ENCODE results near the gene SPACA6.
A peak's percentile ranks its signal among the peaks of the same experiment; 100 is the strongest.

SPACA6 gene

GRCh38 chr19:51689751-51690453, 3.2 kb upstream of the SPACA6 start:
- peak; percentile 17 to 31 for DNase-seq

DNA sequence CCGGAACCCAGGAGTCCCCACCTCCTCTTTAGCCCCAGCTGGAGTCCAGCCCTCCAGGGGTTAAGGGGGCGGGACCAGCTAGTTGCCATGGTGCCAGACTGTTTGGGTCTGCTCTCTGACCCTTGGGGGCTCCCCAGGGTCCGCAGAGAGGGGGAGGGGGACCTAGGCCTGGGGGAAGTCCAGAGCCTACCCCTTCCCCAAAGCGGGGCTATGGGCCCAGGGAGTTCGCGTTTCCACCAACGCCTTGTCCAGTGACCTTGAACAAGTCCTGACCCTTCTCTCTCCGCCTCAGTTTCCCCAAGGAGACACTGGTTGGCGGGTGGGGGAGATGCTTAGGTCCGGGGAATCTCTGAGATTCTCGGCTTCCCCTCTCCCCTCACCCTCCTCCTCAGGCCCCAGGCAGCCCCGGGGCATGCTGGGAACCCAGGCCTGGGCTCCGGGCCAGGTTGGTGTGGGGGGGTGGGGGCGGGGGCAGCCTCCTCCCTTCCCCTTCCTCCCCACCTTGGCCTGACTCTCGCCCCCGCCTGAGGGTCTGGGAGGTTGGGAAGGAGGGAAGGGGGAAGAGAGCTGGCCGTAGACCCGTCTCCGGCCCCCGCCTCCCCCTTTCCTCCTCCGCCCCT, 2.6 kb upstream of the SPACA6 start:
- peak; percentile 78 to 82 for DNase-seq

GRCh38 chr19:51691074-51691583, 2.0 kb upstream of the SPACA6 start:
- DNase-seq = no peak

DNA sequence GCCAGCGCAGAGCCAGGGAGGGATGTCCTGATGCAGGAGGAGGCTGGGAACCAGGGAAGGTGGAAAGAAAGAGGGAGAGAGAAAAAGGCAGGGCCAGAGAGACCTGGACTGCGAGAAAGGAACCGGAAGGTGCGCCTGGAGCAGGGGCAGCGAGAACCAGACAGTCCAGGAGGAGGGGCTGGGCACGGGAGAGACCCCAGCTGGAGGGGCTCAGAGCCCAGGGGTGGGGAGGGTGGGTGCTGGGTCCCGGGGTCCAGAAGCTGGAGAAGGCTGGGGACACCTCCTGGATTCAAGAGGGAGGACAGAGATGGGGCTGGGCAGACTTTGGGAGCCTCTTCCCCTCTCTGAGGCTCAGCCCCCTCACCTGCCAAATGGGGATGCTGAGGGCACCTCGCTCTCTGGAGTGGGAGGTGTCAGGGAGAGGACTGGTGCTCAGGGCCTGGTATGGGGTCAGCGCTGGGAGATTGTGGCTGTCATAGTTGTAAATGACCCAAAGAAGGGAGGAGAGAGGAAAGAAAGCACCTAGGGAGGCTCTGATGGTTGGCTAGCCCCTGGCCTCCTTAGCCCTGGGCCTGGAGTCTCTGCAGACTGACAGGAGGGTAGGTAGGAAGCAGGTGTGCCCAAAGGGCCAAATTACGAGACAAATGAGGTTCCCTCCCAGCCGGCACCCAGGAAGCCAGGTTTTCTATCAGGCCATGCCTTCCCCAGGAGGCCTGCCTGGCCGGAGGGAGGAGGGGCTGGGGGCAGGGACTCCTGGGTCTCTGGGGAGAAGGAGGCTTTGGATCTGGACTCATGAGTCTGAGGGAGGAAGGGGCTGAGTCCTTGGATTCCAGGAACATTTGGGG, 1.3 kb upstream of the SPACA6 start:
- DNase-seq = no peak

DNA sequence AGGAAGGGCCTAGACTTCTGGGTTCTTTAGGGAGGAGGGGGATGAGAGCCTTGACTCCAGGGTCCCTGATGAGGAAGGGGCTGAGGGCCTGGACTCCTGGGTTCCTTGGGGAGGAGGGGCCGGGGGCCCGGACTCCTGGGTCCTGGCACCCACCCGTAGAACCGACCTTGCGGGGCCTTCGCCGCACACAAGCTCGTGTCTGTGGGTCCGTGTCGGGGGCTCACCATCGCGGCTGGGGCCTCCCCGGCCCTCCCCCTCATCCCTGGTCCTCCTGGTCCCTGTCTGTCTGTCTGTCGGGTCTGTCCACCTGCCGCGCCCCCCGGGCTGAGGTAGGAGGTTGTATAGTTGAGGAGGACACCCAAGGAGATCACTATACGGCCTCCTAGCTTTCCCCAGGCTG, 662 bp upstream of the SPACA6 start:
- no peak for DNase-seq

DNA sequence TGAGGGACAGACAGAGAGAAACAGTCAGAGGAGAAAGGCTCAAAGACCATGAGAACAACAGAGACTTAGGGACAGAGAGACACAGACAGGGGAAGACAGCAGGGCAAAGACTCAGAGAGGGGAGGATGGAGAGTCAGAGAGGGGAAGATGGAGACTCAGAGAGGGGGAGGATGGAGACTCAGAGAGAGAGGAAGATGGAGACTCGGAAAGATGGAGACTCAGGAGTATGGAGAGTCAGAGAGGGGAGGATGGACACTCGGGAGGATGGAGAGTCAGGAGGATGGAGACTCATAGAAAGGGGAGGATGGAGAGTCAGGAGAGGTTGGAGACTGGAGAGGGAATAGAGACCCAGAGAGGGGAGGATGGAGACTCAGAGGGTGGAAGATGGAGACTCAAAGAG, 689 bp downstream of the SPACA6 start:
- no peak for DNase-seq

GRCh38 chr19:51694318-51695085, 1.4 kb downstream of the SPACA6 start:
- no peak for DNase-seq

DNA sequence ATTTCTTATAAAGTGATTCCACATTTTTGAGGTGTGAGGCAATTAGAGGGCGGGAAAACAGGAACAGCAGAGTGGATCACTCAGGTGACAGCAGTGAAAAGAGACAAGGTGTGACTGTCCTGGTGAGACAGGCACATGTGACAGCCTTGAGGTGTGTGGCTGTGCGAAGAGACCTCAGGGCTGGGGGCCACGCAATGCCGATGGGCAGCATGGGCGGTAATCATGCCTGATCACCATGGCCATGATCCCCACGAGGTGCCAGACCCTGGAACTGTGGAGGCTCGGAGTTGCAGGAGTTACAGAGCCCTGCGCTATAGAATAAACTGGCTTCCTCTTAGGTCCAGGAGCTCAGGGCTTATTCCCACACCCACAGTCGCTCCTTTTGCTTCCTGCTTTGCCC, 2.0 kb downstream of the SPACA6 start:
- DNase-seq = no peak

- no peak for DNase-seq
Measured at GRCh38 chr19:51695702-51696315, 2.7 kb downstream of the SPACA6 start.

GRCh38 chr19:51696606-51697005, 3.5 kb downstream of the SPACA6 start:
- no peak for DNase-seq

DNA sequence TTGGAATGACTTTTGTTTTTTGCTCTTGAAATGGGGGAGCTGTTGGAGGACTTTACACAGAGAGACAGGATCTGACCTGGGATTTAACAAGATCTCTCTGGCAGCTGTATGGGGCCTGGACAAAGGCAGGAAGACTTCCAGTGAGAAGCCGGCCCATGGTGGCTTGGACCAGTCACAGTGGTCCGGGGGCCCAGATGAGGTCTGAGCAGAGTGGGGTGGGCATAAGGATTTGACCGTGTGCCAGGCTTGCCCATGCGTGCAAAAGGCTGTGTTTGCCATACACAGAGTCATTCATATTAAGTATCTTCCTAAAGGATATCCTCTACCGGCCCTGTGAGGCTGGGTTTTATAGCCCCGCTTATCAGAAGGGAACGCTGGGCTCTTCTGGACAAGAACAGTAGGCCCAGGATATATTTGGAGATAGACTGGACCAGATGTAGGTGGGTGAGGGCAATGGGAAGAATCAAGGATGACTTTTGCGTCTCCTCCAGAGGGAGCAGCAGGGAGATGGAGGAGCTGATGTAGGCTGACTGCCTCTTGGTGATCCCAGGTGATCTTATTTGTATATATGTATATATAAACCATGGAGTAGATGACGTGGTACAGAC, 4.1 kb downstream of the SPACA6 start:
- no peak for DNase-seq

- no peak for DNase-seq
Measured at GRCh38 chr19:51698296-51698695, 5.2 kb downstream of the SPACA6 start.

- DNase-seq = no peak
Measured at GRCh38 chr19:51699170-51699569, 6.0 kb downstream of the SPACA6 start.

- DNase-seq = no peak
Measured at GRCh38 chr19:51701468-51702100, 8.5 kb downstream of the SPACA6 start.

DNA sequence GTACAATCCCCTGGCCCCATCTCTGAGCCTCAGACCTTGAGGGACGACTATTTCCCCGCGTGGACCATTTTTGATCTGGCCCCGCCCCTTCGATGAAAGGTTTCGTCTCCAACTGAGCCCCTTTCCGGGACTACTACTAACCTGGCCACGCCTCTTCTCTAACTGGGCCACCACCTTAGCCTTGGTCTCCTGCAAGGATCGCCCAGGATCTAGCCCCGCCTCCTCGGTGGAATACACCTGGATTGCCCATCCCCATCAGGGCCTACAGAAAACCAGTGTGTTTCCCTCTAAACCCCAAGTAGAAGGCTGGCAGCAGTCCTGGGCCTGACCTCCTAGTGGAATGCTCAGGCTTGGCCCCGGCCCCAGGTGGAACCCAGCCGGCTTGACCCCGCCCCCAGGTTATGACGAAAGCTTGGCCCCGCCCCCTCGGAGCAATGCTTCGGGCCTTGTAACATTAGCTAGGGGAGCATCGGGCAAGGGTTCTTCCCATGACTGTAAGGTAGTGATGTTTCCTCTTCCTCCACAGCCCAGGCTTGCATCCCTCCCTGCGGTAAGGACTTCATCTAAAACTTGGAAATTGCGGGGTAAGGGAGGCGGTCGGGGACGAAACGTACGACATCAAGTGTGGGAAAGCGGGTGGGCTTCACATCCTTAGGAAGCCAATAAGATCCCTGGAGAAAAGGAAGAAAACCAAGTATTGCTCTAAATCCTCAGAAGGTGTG, 9.1 kb downstream of the SPACA6 start:
- peak; percentile 56 to 59 for DNase-seq

GRCh38 chr19:51702825-51703574, 9.9 kb downstream of the SPACA6 start:
- peak; percentile 9 to 16 for DNase-seq

DNA sequence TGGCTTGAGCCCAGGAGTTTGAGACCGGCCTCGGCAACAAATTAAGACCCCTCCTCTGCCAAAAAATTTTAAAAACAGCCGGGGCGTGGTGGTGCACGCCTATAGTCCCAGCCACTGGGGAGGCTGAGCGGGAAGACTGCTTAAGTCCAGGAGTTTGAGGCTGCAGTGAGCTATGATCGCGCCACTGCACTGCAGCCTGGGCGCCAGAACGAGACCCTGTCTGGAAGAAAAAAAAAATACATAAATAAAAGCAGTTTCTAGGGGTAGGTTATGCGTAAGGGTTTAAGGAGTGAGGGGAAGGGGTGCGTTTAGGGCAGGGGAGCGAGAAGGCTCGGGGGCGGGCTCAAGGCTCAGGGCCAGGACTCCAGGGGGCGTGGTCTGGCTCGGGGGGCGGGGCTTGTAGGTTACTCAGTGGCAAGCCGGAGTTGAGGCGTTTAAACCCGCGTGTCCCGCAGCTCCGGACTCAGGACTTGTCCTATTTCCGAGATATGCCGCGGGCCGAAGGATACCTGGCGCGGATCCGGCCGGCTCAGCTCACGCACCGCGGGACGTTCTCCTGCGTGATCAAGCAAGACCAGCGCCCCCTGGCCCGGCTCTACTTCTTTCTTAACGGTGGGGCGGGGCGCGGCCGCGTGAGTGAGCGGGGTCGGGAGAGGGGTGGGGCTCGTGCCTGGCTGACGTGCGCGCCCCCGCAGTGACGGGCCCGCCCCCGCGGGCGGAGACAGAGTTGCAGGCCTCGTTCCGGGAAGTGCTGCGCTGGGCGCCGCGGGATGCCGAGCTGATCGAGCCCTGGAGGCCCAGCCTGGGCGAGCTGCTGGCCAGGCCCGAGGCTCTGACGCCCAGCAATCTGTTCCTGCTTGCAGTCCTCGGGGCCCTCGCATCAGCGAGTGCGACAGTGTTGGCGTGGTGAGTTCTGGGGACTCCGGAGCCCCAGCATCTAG, 10.7 kb downstream of the SPACA6 start:
- DNase-seq = peak; percentile 97

DNA sequence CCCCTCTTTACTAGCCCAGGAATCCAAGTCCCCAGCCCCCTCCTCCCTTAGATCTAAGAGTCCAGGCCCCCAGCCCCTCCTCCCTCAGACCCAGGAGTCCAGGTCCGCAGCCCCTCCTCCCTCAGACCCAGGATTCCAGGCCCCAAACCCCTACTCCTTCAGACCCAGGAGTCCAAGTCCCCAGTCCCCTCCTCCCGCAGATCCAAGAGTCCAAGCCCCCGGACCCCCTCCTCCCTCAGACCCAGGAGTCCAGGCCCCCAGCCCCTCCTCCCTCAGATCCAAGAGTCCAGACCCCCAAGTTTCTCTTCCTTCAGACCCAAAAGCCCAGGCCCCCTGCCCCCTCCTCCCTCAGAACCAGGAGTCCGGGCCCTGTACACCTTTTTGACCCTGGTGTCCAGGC, 11.5 kb downstream of the SPACA6 start:
- no peak for DNase-seq

DNA sequence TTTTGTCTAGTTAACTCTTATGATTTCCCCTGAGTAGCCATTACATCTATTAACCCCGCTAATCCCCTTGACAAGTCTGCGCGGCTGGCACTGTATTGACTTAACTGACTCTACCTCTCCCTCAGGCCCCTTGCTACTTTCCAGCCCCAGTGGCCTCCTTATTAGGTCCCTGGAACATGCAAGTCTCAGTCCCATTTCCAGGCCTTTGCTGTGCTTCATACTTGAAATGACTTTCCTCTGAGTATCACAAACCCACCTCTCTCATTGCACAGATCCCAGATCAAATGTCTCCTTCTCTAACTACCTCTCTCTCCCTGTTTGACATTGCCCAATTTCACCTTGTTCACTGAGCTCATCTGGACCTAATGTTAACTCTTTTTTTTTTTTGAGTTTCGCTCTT, 13.2 kb downstream of the SPACA6 start:
- DNase-seq = no peak

Data from activated CD4-positive, alpha-beta T cell treated with anti-CD3 and anti-CD28 coated beads, Interleukin-2, amount 50 U/mL, for 48 hours (primary cell).